ENCODE results near the gene FABP7.

The FABP7 gene

DNA sequence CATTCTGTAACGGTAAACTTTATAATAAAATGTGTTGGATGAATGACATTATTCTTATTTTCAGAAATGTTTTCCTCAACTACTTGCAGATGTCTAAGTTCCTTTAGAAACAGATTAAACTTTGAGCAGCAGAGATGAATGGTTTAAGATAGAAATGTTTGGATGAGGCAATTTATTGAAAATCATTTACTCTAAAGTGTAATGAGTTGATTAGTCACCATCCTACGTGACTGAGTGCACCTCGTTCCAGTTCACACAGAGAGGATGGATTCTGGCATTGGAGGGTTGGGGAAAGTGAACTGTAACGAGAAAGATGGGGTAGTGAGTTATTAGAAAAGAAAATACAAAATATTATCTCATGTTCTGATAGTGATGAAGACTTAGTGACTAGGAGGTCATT, 38.2 kb downstream of the FABP7 start:
- TF ChIP-seq, protein P1, sequence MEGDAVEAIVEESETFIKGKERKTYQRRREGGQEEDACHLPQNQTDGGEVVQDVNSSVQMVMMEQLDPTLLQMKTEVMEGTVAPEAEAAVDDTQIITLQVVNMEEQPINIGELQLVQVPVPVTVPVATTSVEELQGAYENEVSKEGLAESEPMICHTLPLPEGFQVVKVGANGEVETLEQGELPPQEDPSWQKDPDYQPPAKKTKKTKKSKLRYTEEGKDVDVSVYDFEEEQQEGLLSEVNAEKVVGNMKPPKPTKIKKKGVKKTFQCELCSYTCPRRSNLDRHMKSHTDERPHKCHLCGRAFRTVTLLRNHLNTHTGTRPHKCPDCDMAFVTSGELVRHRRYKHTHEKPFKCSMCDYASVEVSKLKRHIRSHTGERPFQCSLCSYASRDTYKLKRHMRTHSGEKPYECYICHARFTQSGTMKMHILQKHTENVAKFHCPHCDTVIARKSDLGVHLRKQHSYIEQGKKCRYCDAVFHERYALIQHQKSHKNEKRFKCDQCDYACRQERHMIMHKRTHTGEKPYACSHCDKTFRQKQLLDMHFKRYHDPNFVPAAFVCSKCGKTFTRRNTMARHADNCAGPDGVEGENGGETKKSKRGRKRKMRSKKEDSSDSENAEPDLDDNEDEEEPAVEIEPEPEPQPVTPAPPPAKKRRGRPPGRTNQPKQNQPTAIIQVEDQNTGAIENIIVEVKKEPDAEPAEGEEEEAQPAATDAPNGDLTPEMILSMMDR (IDR thresholded peaks at IDR 0.05; ENCODE audit: low read depth, low read length) = no peak
- no peak overlapping the region for H3K4me3 ChIP-seq (ENCODE audit: low read depth, low read length)

DNA sequence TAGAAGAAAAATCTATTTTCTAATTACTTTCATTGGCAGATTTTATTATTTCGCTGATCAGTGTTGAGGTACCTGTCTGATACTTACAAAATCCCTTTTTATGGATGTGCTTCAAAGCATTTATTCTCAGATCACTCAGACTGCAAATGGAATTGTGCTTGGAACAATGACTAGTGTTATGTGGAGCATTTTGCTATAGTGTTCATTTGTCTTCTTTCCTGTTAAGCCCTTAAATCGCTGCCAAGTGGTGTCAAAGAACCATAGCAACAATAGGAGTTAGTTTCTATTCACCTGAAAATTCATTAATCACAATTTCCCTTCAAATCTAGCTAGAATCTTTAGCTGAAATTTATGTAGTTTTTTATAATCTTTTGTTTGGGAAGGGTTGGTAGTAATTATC, 39.4 kb downstream of the FABP7 start:
- TF ChIP-seq, protein P1 (IDR thresholded peaks at IDR 0.05; ENCODE audit: low read depth, low read length) = no peak
- no peak overlapping the region for H3K4me3 ChIP-seq (ENCODE audit: low read depth, low read length)

DNA sequence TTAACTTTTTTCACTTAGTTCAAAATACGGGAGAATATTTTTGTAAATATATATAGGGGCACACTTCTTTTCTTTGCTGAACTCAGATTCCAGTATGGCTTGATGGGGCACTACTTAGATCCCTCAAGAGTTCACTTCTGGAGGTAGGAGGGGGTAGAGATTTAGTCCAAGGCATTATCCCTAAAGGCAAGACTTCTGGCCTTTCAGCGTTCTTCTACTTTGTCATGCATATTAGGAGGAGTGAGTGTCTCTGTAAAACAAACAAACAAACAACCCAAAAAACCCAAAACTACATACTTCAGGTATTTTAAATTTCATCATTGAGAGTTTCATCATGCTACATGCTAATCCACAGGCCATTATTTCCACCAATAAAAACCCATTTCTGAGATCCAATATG, 41.6 kb downstream of the FABP7 start:
- TF ChIP-seq, protein P1 (IDR thresholded peaks at IDR 0.05; ENCODE audit: low read depth, low read length) = no peak
- H3K4me3 ChIP-seq (ENCODE audit: low read depth, low read length) = no peak overlapping the region

DNA sequence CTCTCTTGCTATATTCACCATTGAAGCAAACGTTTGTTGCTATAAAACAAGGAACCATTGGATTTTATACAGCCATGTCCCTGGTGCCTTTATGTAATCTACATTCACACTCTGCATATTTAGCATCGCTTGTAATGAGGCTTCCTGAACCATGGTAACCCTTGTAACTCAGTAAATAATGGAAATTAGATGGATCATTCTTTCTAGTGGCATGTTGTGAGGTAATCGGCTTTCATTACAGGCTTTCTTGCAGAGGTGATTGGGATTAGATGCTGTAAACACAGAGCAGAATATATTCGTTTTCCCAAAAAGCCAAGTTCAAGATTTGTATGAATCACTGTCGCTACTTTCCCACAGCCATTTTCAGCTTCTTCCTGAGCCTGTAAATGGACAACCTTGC, 45.6 kb downstream of the FABP7 start:
- H3K4me3 ChIP-seq (ENCODE audit: low read depth, low read length) = no peak overlapping the region
- TF ChIP-seq, protein P1 (IDR thresholded peaks at IDR 0.05; ENCODE audit: low read depth, low read length) = no peak

DNA sequence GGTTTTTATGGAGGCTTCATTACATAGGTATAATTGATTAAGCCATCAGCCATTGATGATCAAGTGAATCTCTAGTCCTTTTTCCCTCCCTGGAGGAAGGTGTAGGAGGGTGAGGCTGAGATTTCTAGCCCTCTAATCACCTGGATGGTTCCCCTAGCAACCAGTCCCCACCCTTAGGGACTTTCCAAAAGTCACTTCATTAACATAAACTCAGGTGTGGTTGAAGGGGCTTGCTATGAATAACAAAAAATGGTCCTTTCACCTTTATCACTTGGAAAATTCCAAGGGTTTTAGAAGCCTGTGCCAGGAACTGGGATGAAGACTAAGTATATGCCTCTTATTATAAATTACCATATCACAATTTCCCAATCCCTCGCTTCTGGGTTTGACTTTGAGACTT, 49.9 kb downstream of the FABP7 start:
- TF ChIP-seq, protein P1 (IDR thresholded peaks at IDR 0.05; ENCODE audit: low read depth, low read length) = no peak
- H3K4me3 ChIP-seq (ENCODE audit: low read depth, low read length) = no peak overlapping the region

DNA sequence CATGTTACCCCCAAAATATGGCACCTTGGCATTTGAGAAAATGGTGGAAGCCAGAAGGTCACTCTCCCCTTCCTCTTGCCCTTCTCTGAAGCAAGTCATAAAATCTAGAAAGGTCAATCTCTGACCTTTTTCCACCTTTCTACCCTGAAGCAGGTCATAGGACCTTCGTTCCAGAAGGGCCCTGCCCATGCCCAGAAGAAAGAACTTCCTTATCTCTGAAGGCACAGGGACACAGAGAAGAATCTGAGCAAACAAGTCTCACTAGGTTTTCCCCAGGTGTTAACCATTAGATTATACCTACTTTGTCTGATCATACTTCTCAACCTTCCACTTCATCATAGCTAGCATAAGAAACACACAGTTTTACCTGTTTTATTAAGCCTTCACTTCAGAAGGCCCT, 52.0 kb downstream of the FABP7 start:
- TF ChIP-seq, protein P1 (IDR thresholded peaks at IDR 0.05; ENCODE audit: low read depth, low read length) = no peak
- no peak overlapping the region for H3K4me3 ChIP-seq (ENCODE audit: low read depth, low read length)

DNA sequence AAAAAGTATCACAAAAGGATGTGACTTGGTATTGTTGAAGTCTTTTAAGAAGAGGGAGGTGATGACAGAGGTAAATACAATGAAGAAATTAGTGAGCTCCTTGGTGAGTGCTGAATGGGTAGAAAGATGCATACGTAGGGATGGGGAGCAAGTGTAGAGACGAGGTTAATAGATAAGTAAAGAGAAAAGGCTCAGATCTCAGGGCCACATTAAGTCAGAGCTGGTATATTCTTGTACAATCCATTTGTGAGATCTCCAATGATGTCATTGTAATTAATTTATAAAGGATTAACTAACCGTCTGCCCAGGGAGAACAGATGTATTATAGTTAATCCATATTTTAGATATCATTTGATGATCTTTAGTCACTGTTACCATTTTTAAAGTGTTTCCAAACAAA, 52.9 kb downstream of the FABP7 start:
- no peak overlapping the region for H3K4me3 ChIP-seq (ENCODE audit: low read depth, low read length)
- TF ChIP-seq, protein P1 (IDR thresholded peaks at IDR 0.05; ENCODE audit: low read depth, low read length) = no peak

All from WI38 (cell line).